HG02973 (cell line): Measurements from ENCODE around the gene CCDC174.

Experiments
- ATAC-seq: cut with Tn5 transposase; IDR thresholded peaks from one replicate; pipeline ENCODE4 v1.9.1; 2021; ENCODE audit warnings: moderate library complexity; ENCODE audit not compliant: unreplicated experiment

The CCDC174 gene

DNA sequence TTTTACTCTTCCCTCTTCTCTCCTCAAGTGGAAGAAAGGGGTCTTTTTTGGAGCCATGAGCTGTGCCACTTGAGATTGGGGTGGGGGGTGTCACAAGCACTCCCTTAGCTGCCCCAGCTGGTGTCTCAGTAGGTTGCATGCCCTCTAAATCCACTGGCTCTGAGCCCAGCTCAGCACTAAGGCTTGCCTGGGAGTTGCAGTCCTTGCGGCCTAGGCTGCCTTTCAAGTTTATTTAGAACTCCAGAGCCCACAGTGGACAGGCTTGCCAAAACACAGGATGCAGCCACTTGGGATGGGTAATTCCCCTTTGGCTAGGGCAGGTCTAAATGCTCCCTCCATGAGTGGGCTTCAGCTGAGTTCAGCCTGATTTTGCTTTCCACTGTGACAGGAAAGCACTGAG lies 48.1 kb downstream of the CCDC174 start:
- ATAC-seq: no peak

DNA sequence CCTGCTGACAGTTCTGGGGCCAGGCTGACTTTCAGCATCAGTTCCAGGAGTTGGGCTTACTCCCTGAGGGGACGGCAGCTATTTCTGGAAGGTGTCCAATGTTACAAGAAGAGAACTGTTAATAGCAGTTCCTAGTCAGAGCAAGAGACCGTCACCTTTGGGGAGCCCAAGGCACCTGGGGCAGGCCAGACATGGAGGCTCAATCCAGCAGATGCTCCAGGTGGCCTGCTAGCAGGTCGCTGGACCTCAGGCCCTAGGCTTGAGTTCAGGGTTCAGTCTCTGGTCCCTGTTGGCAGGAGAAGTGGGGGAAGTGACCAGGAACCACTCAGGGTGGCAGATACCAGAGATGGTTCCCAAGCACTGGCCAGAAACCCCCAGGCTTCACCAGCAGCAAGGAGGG lies 49.3 kb downstream of the CCDC174 start:
- ATAC-seq: no peak

DNA sequence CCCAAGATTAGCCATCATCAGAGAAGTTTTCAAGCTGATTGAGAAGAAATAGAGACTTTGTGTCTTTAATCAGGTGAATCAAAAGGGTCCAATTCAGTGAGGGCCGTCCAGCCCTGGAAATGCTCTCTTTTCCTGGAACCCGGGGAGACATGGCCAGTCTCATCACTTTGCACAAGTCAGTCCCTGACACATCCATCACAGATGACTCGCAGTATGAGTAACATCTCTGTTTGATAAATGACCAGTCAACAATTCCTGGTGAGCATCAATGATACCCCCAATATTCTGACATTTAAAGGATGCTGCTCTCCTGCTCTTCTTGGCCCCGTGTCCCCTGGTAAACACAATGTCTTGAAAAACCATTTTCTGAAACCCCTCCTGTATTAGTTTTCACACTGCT lies 50.1 kb downstream of the CCDC174 start:
- no peak for ATAC-seq

DNA sequence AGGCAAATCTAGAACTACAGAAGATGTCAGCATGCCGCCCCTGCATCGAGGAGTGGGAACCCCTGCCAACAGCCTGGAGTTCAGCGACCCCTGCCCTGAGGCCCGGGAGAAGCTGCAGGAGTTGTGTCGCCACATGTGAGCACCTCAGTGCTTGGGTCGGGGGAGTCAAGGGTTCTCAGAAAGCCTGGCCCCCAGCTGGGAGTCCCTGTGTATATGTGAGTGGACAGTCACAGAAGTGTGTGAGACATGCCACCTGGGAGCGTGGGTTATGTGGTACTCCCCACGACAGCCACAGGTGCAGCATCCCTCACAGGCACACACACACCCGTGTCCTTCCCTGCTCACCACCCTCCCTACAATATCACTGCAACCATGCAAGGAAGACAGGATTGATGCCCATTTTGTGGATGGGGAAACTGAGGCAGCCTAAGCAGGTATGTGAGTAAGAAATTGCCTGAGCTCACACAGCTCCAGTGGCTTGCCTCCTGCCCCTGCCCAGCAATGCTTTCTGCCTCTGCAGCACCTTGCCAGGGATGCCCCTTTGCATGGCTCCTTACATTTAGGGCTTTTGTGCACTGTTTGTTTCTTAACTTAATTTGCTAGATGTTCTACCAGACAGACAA lies 51.7 kb downstream of the CCDC174 start:
- ATAC-seq: no peak

DNA sequence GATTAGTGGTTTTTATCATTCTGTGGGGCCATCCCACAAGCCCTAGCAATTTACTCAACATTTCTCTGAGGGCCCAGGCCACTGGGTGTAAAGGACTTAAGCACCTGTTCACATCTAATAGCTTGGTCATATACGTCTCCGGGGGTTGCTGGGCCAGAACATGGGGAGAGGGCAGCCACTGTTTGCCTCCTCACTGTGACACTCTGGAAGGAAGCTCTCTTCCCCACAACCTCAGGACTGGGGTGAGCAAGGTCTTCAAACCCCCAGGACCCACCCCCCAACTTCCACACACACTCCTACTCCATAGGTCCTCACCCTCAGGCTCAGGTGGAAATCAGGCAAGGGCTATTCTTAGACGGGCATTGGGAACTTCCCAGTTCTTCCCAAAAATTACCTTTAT lies 52.2 kb downstream of the CCDC174 start:
- no peak for ATAC-seq

DNA sequence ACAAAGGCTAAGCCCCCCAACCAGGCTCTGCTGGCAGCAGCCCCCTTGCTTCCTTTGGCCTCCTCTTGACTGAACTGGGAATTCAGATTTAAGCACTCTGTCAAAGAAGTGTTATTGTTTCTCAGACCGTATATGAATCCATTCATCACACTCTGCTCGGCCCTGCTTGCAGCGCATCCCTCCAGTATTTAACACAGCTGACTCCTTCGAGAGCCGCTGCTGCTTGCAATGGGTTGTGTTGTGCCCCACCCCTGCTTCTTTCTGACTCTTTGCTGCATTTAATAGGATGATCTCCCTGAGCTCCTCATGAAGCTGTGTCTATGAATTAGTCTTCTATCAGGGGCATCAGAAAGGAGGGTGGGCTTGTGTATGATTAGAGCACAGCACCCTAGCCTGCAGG lies 54.5 kb downstream of the CCDC174 start:
- no peak for ATAC-seq

DNA sequence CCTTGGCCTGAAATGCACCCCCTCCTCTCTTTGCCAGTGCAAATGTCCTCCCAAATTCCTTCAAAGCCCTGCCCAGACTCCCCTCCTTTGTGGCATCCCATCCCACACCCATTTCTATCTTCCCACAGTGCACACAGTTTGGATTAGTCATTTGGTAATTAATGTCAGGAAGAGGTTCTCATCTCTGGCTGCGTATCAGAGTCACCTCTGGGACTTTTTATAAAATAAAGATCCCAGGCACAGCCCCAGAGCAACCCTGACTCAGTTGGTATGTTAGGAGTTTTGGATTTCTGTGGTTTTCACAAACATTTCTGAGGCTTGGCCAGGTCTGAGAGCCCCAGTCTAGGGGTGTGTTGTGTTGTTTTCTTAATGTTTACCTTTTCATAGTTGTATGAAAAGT lies 65.0 kb downstream of the CCDC174 start:
- no peak for ATAC-seq

DNA sequence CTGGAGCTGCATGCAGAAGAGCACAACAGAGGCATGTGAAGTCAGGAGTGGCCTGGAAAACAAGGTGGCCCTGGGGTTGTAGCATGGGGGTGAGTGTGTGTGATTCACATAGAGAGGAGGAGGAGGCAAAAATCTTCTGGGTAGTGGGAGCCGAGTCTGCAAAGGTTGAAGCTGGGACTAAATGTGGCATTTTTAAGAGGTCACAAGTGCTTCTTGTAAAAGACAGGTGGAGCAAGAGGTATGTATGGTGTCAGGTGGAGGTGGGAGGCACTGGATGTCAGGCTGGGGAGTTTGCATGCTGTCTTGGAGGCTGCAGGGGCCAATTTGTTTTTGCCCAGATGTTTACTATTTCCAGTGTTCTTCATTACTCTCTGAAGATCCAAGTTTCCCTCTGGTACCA lies 65.7 kb downstream of the CCDC174 start:
- no peak for ATAC-seq

DNA sequence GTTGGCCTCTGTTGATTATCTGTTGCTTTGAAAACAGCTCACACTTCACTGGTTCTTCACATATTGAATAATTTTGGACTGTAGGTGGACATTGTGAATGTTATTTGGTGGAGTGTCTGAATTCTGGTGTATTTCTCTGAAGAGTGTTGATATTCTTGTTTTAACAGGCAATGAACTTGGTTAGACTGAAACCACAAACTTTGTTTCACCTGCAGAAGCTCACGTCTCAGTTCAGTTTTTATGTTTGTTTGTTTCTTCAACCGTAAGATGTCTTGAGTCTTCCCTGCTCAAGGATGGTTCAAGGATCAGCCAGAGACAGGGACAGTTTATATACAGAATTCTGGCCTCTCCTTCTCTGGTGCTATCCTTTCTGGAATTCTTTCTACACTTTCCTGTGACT lies 67.0 kb downstream of the CCDC174 start:
- no peak for ATAC-seq

DNA sequence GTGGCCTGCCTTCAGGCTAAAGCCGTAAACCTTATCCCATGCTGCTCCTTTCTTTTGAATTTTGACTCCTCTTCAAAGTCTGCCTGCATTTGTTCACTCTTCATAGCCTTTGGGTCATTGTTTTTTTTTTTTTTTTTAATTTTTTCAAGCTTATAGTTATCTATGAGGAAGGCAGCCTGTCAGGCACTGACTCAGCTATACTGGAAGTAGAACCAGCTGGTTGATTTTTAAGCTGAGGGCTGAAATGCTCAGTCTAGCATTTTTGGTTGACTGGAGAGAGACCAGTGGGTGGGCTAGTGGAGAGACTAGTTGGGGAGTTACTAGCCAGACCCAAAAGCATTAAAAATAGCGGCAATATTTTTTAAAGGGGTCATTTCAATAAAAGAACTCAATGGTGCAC lies 67.4 kb downstream of the CCDC174 start:
- ATAC-seq: no peak

DNA sequence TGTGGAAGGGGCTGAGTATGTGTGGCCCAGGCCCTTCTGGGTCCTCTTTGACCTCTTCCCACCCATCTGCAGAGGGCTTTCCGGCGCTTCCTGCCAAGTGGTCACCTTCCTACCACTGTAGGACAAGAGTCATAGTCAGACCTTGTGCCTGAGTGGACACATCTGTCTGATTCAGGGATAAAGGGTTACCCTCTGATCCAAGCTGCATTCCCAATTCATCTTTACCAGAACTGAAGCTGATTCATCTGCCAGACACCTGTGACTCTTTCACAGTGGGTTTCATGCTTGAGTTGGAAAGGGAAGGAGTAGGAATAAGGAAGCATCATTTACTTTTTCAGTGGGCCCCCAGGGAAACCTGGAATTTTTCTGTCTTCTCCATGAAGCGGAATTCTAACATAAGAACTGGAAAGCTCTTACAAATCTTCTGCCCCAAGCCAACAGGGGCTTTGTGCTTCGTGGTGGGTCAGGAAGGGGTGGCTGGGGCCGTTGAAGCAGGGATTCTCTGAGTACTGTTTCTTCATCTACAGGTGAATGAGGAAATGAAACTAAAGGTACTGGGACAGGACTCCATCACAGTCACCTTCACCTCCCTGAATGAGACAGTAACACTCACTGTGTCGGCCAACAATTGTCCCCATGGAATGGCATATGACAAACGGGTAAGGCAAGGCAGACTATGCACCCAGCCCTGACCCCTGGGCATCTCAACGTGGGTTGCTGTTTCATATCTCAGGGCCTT lies 69.7 kb downstream of the CCDC174 start:
- no peak for ATAC-seq
